ENCODE data around the gene GNL1.

DNA sequence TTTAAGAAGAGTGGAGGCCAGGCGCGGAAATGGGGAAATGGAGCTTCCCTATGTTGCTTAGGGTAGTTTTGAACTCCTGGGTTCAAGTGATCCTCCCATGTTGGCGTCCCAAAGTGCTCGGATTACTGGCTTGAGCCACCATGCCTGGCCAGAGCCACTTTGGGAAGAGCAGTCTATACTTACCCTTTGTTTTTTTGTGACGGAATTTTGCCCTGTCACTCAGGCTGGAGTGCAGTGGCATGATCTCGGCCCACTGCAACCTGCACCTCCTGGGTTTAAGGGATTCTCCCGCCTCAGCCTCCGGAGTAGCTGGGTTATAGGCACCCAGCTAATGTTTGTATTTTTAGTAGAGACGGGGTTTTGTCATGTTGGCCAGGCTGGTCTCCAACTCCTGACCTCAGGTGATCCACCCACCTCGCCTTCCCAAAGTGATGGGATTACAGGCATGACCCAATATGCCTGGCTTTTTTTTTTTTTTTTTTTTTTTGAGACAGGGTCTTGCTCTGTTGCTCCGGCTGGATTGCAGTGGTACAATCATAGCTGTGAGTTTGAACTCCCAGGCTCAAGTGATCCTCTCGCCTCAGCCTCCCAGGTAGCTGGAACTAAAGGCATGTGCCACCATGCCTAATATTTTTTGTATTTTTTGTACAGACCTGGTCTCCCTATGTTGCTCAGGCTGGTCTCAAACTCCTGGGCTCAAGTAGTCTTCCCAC, 42.8 kb upstream of the GNL1 start:
- TF ChIP-seq, protein P1, sequence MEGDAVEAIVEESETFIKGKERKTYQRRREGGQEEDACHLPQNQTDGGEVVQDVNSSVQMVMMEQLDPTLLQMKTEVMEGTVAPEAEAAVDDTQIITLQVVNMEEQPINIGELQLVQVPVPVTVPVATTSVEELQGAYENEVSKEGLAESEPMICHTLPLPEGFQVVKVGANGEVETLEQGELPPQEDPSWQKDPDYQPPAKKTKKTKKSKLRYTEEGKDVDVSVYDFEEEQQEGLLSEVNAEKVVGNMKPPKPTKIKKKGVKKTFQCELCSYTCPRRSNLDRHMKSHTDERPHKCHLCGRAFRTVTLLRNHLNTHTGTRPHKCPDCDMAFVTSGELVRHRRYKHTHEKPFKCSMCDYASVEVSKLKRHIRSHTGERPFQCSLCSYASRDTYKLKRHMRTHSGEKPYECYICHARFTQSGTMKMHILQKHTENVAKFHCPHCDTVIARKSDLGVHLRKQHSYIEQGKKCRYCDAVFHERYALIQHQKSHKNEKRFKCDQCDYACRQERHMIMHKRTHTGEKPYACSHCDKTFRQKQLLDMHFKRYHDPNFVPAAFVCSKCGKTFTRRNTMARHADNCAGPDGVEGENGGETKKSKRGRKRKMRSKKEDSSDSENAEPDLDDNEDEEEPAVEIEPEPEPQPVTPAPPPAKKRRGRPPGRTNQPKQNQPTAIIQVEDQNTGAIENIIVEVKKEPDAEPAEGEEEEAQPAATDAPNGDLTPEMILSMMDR (IDR thresholded peaks at IDR 0.05; ENCODE audit: low read depth, low read length), result no peak
- no peak for TF ChIP-seq POLR2A (IDR thresholded peaks at IDR 0.05; ENCODE audit: extremely low read depth, insufficient read length)
